H7 (cell line): ENCODE measurements around the gene ZNF629. TPM values are rescaled to one million over a fixed set of nuclear protein-coding genes. Genes with fewer than 3 reads are reported as not detected.

Source experiments
- DNase-seq: peaks from one replicate; pipeline ENCODE4 v3.0.0; 2012
- H3K27me3 ChIP-seq: 2 replicates; pipeline ENCODE4 v1.6.0; 2011; ENCODE audit warnings: mild to moderate bottlenecking, low read length; ENCODE audit not compliant: control insufficient read depth, insufficient read depth
- H3K36me3 ChIP-seq: replicated peaks from 2 replicates; pipeline ENCODE4 v1.5.1; 2011; ENCODE audit warnings: low read length; ENCODE audit not compliant: control insufficient read depth, insufficient read depth
- H3K4me3 ChIP-seq: 2 replicates; pipeline ENCODE4 v1.5.1; 2011; ENCODE audit warnings: low read depth, mild to moderate bottlenecking, control low read depth, low read length, moderate library complexity; ENCODE audit not compliant: insufficient read depth
- total RNA-seq: library from RNA; depleted of rRNA; stranded (reverse); fragments of >200 nt; shearing (Covaris generic); gene quantifications from 2 replicates; pipeline ENCODE4 v1.2.3, GENCODE V29; 2014

ZNF629 gene
- total RNA-seq, 1 experiment from 2014 or later: 16.0 TPM

- Histone ChIP-seq H3K27me3 (peaks cover 20% of the 10 kb centered on the region), H3K36me3 (no peaks in the 10 kb centered on the region), H3K4me3 (no peak overlapping the region)
- no peak for DNase-seq
Observed at GRCh38 chr16:30802936-30803335, 15.9 kb upstream of the ZNF629 start.

GRCh38 chr16:30797670-30798309, 10.8 kb upstream of the ZNF629 start:
- Histone ChIP-seq H3K36me3 (no peaks in the 10 kb centered on the region), H3K4me3 (no peak overlapping the region), H3K27me3 (peaks cover 2% of the 10 kb centered on the region; the same call in 1 of the 2 replicates)
- peak; percentile 60 for DNase-seq

GRCh38 chr16:30794634-30795033, 7.6 kb upstream of the ZNF629 start:
- Histone ChIP-seq H3K27me3 (no peaks in the 10 kb centered on the region; the same call in 1 of the 2 replicates), H3K36me3 (no peaks in the 10 kb centered on the region), H3K4me3 (no peak overlapping the region)
- DNase-seq: peak; percentile 18

GRCh38 chr16:30793508-30794069, 6.6 kb upstream of the ZNF629 start:
- Histone ChIP-seq H3K27me3 (no peaks in the 10 kb centered on the region; the same call in 1 of the 2 replicates), H3K36me3 (no peaks in the 10 kb centered on the region)
- DNase-seq: peak; percentile 23

GRCh38 chr16:30787613-30788378, 791 bp upstream of the ZNF629 start:
- Histone ChIP-seq H3K4me3 (peak overlapping the region; percentile 86), H3K36me3 (peaks cover 5% of the 10 kb centered on the region), H3K27me3 (no peaks in the 10 kb centered on the region; the same call in 1 of the 2 replicates)
- DNase-seq: no peak

More at GRCh38 chr16:30793508-30794069, 6.6 kb upstream of the ZNF629 start:
- no peak overlapping the region for H3K4me3 ChIP-seq

GRCh38 chr16:30786115-30786935, 680 bp downstream of the ZNF629 start:
- Histone ChIP-seq H3K27me3 (no peaks in the 10 kb centered on the region), H3K4me3 (peak overlapping the region; percentile 86), H3K36me3 (peaks cover 8% of the 10 kb centered on the region)
- DNase-seq: peak; percentile 94

GRCh38 chr16:30785126-30786106, 1.6 kb downstream of the ZNF629 start:
- peak overlapping the region; percentile 86 for H3K4me3 ChIP-seq
- H3K36me3 ChIP-seq: peaks cover 8% of the 10 kb centered on the region
- no peak for DNase-seq
- no peaks in the 10 kb centered on the region for H3K27me3 ChIP-seq

GRCh38 chr16:30784215-30784614, 2.8 kb downstream of the ZNF629 start:
- no peaks in the 10 kb centered on the region for H3K27me3 ChIP-seq
- peaks cover 8% of the 10 kb centered on the region for H3K36me3 ChIP-seq
- no peak for DNase-seq
- no peak overlapping the region for H3K4me3 ChIP-seq

GRCh38 chr16:30783280-30784109, 3.5 kb downstream of the ZNF629 start:
- Histone ChIP-seq H3K36me3 (peaks cover 8% of the 10 kb centered on the region), H3K27me3 (no peaks in the 10 kb centered on the region), H3K4me3 (no peak overlapping the region)
- DNase-seq: no peak

GRCh38 chr16:30782486-30783279, 4.3 kb downstream of the ZNF629 start:
- no peaks in the 10 kb centered on the region for H3K27me3 ChIP-seq
- H3K36me3 ChIP-seq: peaks cover 8% of the 10 kb centered on the region
- no peak overlapping the region for H3K4me3 ChIP-seq
- DNase-seq: no peak

- H3K4me3 ChIP-seq: no peak overlapping the region
- peaks cover 8% of the 10 kb centered on the region for H3K36me3 ChIP-seq
- no peaks in the 10 kb centered on the region for H3K27me3 ChIP-seq
- no peak for DNase-seq
Observed at GRCh38 chr16:30780549-30780948, 6.5 kb downstream of the ZNF629 start.

- DNase-seq: no peak
- H3K27me3 ChIP-seq: no peaks in the 10 kb centered on the region
- H3K36me3 ChIP-seq: peaks cover 8% of the 10 kb centered on the region
Observed at GRCh38 chr16:30780021-30780420, 7.0 kb downstream of the ZNF629 start.

More at GRCh38 chr16:30780021-30780420, 7.0 kb downstream of the ZNF629 start:
- no peak overlapping the region for H3K4me3 ChIP-seq
